Activated T-cell treated with anti-CD3 and anti-CD28 coated beads, Interleukin-2, amount 50 U/mL, for 72 hours (primary cell): ENCODE measurements around the gene WASF3. TPM values are rescaled to one million over a fixed set of nuclear protein-coding genes. Genes with fewer than 3 reads are reported as not detected.

Experiments used
- ATAC-seq, 2 donors: fragments of 150-1000 bp; cut with Tn5 transposase; replicated peaks in 1 of 2; 2 replicates each; pipeline ENCODE4 v1.10.0; 2021; ENCODE audit warnings: moderate library complexity in 2 of 2, mild to moderate bottlenecking in 1 of 2
- DNase-seq, 2 donors: peaks; one replicate each; pipeline ENCODE4 v3.0.0; 2021 to 2022; ENCODE audit warnings: mixed read lengths in 1 of 2
- H3K27ac Mint-ChIP-seq: one replicate; pipeline ENCODE4 v1.8.0; 2022; ENCODE audit warnings: mild to moderate bottlenecking, moderate library complexity, mixed read lengths
- H3K27me3 Mint-ChIP-seq: one replicate; pipeline ENCODE4 v1.8.0; 2022; ENCODE audit warnings: low read depth, mixed read lengths
- H3K36me3 Mint-ChIP-seq, 2 donors: one replicate each; pipeline ENCODE4 v1.8.0; 2022; ENCODE audit warnings: mixed read lengths in 2 of 2, mild to moderate bottlenecking in 1 of 2; ENCODE audit not compliant: insufficient read depth in 2 of 2
- H3K4me1 Mint-ChIP-seq: one replicate; pipeline ENCODE4 v1.8.0; 2022; ENCODE audit warnings: low read depth, mixed read lengths
- H3K4me3 Mint-ChIP-seq, 2 donors: one replicate each; pipeline ENCODE4 v1.8.0; 2022; ENCODE audit warnings: mild to moderate bottlenecking in 2 of 2, mixed read lengths in 2 of 2, moderate library complexity in 2 of 2
- H3K9me3 Mint-ChIP-seq, 2 donors: one replicate each; pipeline ENCODE4 v1.8.0; 2022; ENCODE audit warnings: mixed read lengths in 2 of 2
- total RNA-seq, 2 donors: library from RNA; stranded (reverse); gene quantifications; one replicate each; pipeline ENCODE4 v1.2.3, GENCODE V29; 2022

WASF3 gene
- total RNA-seq, 2 donors from 2014 or later = 0.14 to 0.17 TPM

- DNase-seq (peak in 1 of 2 donors; percentile 5), ATAC-seq (peak; percentile 51 to 60)
- peaks cover 2 to 3% of the 10 kb centered on the region in 2 donors for H3K9me3 Mint-ChIP-seq
- H3K27me3 Mint-ChIP-seq = peaks cover 11% of the 10 kb centered on the region
- peaks cover 12% of the 10 kb centered on the region for H3K4me1 Mint-ChIP-seq
- no peak overlapping the region for H3K27ac Mint-ChIP-seq
- H3K4me3 Mint-ChIP-seq = no peak overlapping the region
- peaks cover 0 to 4% of the 10 kb centered on the region in 2 donors for H3K36me3 Mint-ChIP-seq
Measured at GRCh38 chr13:26601669-26602068, 44.2 kb downstream of the WASF3 start.

- H3K9me3 Mint-ChIP-seq = peaks cover 0 to 2% of the 10 kb centered on the region in 2 donors
- H3K36me3 Mint-ChIP-seq = peaks cover 0 to 2% of the 10 kb centered on the region in 2 donors
- no peak overlapping the region for H3K4me3 Mint-ChIP-seq
- no peak overlapping the region for H3K27ac Mint-ChIP-seq
- H3K27me3 Mint-ChIP-seq = peaks cover 10% of the 10 kb centered on the region
- peaks cover 12% of the 10 kb centered on the region for H3K4me1 Mint-ChIP-seq
- no peak for ATAC-seq
- DNase-seq = no peak
Measured at GRCh38 chr13:26602783-26603182, 45.3 kb downstream of the WASF3 start.

GRCh38 chr13:26604784-26605545 lies 47.5 kb downstream of the WASF3 start:
- ATAC-seq (no peak), DNase-seq (no peak)
- Mint-ChIP-seq H3K4me3 (no peak overlapping the region), H3K9me3 (no peaks in the 10 kb centered on the region), H3K27ac (no peak overlapping the region), H3K36me3 (no peaks in the 10 kb centered on the region), H3K4me1 (peaks cover 12% of the 10 kb centered on the region), H3K27me3 (peaks cover 10% of the 10 kb centered on the region)

GRCh38 chr13:26605845-26606244 lies 48.4 kb downstream of the WASF3 start:
- no peaks in the 10 kb centered on the region for H3K36me3 Mint-ChIP-seq
- DNase-seq (no peak), ATAC-seq (no peak)
- H3K27ac Mint-ChIP-seq = no peak overlapping the region
- H3K27me3 Mint-ChIP-seq = peaks cover 13% of the 10 kb centered on the region
- peaks cover 12% of the 10 kb centered on the region for H3K4me1 Mint-ChIP-seq
- H3K9me3 Mint-ChIP-seq = no peaks in the 10 kb centered on the region
- no peak overlapping the region for H3K4me3 Mint-ChIP-seq

GRCh38 chr13:26606631-26607030 lies 49.1 kb downstream of the WASF3 start:
- no peak overlapping the region for H3K4me3 Mint-ChIP-seq
- no peak overlapping the region for H3K27ac Mint-ChIP-seq
- ATAC-seq = no peak
- DNase-seq = no peak
- H3K4me1 Mint-ChIP-seq = peaks cover 5% of the 10 kb centered on the region
- H3K27me3 Mint-ChIP-seq = peaks cover 7% of the 10 kb centered on the region
- H3K36me3 Mint-ChIP-seq = no peaks in the 10 kb centered on the region
- H3K9me3 Mint-ChIP-seq = no peaks in the 10 kb centered on the region

- Mint-ChIP-seq H3K27me3 (peaks cover 17% of the 10 kb centered on the region), H3K27ac (no peak overlapping the region)
Measured at GRCh38 chr13:26614721-26615120, 57.2 kb downstream of the WASF3 start.

GRCh38 chr13:26616126-26616525 lies 58.6 kb downstream of the WASF3 start:
- H3K4me1 Mint-ChIP-seq = no peaks in the 10 kb centered on the region
- no peak for ATAC-seq
- no peaks in the 10 kb centered on the region for H3K9me3 Mint-ChIP-seq
- H3K27me3 Mint-ChIP-seq = peaks cover 18% of the 10 kb centered on the region
- no peaks in the 10 kb centered on the region for H3K36me3 Mint-ChIP-seq
- no peak for DNase-seq
- no peak overlapping the region for H3K27ac Mint-ChIP-seq
- H3K4me3 Mint-ChIP-seq = no peak overlapping the region

More at GRCh38 chr13:26614721-26615120, 57.2 kb downstream of the WASF3 start:
- Mint-ChIP-seq H3K4me3 (no peak overlapping the region), H3K9me3 (no peaks in the 10 kb centered on the region), H3K36me3 (no peaks in the 10 kb centered on the region), H3K4me1 (no peaks in the 10 kb centered on the region)
- ATAC-seq = no peak
- DNase-seq = no peak

- H3K27me3 Mint-ChIP-seq = peaks cover 26% of the 10 kb centered on the region
- no peaks in the 10 kb centered on the region for H3K4me1 Mint-ChIP-seq
- H3K4me3 Mint-ChIP-seq = no peak overlapping the region
- ATAC-seq (no peak), DNase-seq (no peak)
- H3K36me3 Mint-ChIP-seq = peaks cover 0 to 4% of the 10 kb centered on the region in 2 donors
- H3K27ac Mint-ChIP-seq = no peak overlapping the region
- peaks cover 0 to 4% of the 10 kb centered on the region in 2 donors for H3K9me3 Mint-ChIP-seq
Measured at GRCh38 chr13:26618726-26619125, 61.2 kb downstream of the WASF3 start.

- H3K4me1 Mint-ChIP-seq = no peaks in the 10 kb centered on the region
Measured at GRCh38 chr13:26619358-26619757, 61.9 kb downstream of the WASF3 start.

GRCh38 chr13:26621731-26622401 lies 64.4 kb downstream of the WASF3 start:
- no peak overlapping the region for H3K27ac Mint-ChIP-seq
- ATAC-seq (no peak), DNase-seq (no peak)
- H3K4me3 Mint-ChIP-seq = no peak overlapping the region
- H3K9me3 Mint-ChIP-seq = peaks cover 7 to 8% of the 10 kb centered on the region in 2 donors
- H3K4me1 Mint-ChIP-seq = no peaks in the 10 kb centered on the region
- peaks cover 21% of the 10 kb centered on the region for H3K27me3 Mint-ChIP-seq
- H3K36me3 Mint-ChIP-seq = peaks cover 7 to 8% of the 10 kb centered on the region in 2 donors

More at GRCh38 chr13:26619358-26619757, 61.9 kb downstream of the WASF3 start:
- Mint-ChIP-seq H3K36me3 (peaks cover 3 to 7% of the 10 kb centered on the region in 2 donors), H3K27ac (no peak overlapping the region), H3K4me3 (no peak overlapping the region), H3K9me3 (peaks cover 5 to 8% of the 10 kb centered on the region in 2 donors), H3K27me3 (peaks cover 26% of the 10 kb centered on the region)
- DNase-seq (no peak), ATAC-seq (no peak)

GRCh38 chr13:26623125-26623524 lies 65.6 kb downstream of the WASF3 start:
- no peaks in the 10 kb centered on the region for H3K4me1 Mint-ChIP-seq
- DNase-seq = no peak
- no peak overlapping the region for H3K27ac Mint-ChIP-seq
- no peak overlapping the region for H3K4me3 Mint-ChIP-seq
- H3K36me3 Mint-ChIP-seq = peaks cover 7 to 8% of the 10 kb centered on the region in 2 donors
- no peak for ATAC-seq
- peaks cover 21% of the 10 kb centered on the region for H3K27me3 Mint-ChIP-seq
- H3K9me3 Mint-ChIP-seq = peaks cover 7 to 8% of the 10 kb centered on the region in 2 donors

GRCh38 chr13:26624572-26624971 lies 67.1 kb downstream of the WASF3 start:
- Mint-ChIP-seq H3K36me3 (peaks cover 7 to 8% of the 10 kb centered on the region in 2 donors), H3K27me3 (peaks cover 18% of the 10 kb centered on the region), H3K9me3 (peaks cover 7 to 8% of the 10 kb centered on the region in 2 donors), H3K27ac (no peak overlapping the region), H3K4me1 (no peaks in the 10 kb centered on the region), H3K4me3 (no peak overlapping the region)
- no peak for ATAC-seq
- no peak for DNase-seq

GRCh38 chr13:26626271-26626670 lies 68.8 kb downstream of the WASF3 start:
- Mint-ChIP-seq H3K9me3 (peaks cover 7 to 8% of the 10 kb centered on the region in 2 donors), H3K36me3 (peaks cover 7 to 8% of the 10 kb centered on the region in 2 donors), H3K27me3 (peaks cover 7% of the 10 kb centered on the region), H3K27ac (no peak overlapping the region), H3K4me1 (no peaks in the 10 kb centered on the region), H3K4me3 (no peak overlapping the region)
- ATAC-seq (no peak), DNase-seq (no peak)
